GM21786 (cell line): Measurements from ENCODE around the gene HIBADH.

ENCODE experiments used
- ATAC-seq: cut with Tn5 transposase; IDR thresholded peaks from one replicate; pipeline ENCODE4 v1.9.1; 2021; ENCODE audit not compliant: unreplicated experiment

Gene HIBADH

DNA sequence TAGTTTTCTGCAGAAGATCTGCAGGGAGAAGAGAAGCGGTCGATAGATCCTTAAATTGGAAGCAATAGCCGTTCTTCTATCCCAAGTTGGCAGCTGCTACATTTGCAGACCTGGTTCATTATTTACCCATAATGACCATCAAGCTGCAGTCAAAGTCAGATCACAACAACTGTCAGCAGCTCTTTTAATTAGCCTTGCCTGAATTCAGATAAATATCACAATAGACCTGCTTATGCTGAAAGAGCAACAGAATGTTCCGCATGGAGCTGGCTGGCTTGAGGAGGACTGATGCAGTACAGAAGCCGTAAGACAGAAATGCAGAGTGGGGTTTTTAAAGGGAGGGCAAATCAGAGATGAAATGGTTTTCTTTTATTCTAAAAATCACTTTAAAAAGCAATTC, 109.4 kb downstream of the HIBADH start:
- ATAC-seq, result no peak

- ATAC-seq, result no peak
Observed at GRCh38 chr7:27551803-27552400, 110.8 kb downstream of the HIBADH start.

GRCh38 chr7:27549606-27550005, 113.1 kb downstream of the HIBADH start:
- ATAC-seq, result no peak

DNA sequence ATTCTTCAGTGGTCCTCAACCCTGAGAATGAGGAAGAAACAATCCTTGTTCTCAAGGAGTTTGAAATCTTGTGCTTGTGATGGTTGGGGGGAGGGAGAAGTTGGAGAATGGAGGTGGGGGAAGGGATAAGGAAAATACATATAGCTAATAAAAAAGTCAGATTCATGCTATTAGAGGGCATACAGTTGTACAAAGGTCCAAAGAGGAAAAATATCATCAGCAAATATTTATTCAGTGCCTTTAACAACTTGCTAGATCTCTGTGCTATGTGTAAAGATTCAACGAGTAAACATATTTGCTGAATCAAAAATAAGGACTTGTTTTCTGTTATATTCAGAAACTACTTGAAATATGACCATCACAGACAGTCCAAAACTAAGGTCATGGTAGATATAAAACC, 114.4 kb downstream of the HIBADH start:
- no peak for ATAC-seq

DNA sequence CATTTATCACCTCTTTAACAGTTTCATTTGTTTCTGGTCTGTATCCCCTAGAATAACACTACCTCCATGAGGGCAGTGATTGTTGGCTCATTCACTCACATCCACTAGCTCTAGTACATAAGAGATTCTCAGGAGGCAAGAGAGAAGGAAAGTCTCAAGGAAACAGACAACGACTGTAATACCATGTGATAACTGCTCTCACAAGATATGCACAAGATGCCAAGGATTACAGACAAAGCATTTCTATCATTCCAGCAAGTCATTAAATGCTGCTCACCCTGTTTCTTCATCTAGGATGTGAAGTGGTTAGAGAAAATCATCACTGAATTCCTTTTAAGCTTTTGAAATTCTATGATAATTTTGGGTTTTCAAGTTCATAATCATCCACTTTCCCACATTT, 115.3 kb downstream of the HIBADH start:
- ATAC-seq, result no peak

DNA sequence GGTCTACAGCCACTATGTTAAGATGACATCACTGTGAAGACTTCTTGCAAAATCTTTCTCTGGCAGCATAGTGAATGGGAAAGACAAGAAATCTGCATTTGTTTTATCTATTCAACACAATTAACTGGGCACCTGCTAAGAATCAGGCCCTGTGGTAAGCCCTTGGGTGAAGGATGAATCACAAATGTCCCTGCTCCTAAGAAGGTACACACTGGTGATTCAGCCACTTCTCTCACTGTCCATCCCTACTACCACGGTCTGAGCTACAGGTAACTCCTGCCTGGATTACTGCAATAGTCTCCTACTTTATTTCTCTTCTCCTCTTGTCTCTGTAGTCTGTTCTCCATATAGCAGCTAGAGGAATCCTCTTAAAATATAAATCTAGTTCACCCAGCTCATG, 116.1 kb downstream of the HIBADH start:
- ATAC-seq, result no peak

DNA sequence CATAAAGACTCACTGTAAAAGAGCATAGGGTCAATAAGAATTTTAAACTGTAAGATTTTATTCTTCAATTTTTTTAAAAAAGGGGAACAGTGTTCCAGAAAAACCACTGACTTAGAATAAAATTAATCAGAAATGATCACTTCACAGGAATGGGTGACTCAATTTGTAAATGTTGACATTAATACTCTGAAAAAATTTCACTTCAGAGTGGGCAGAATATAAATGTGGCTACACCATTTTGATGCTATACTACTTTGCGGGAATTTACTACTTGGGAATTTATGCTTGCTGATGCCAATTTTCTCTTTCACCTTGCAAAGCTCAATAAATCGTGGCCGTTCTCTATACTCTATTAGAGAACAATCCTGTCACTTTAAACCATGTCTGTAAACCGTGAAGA, 126.9 kb downstream of the HIBADH start:
- ATAC-seq, result no peak

GRCh38 chr7:27533652-27534081, 129.0 kb downstream of the HIBADH start:
- no peak for ATAC-seq

GRCh38 chr7:27532314-27532713, 130.4 kb downstream of the HIBADH start:
- no peak for ATAC-seq

DNA sequence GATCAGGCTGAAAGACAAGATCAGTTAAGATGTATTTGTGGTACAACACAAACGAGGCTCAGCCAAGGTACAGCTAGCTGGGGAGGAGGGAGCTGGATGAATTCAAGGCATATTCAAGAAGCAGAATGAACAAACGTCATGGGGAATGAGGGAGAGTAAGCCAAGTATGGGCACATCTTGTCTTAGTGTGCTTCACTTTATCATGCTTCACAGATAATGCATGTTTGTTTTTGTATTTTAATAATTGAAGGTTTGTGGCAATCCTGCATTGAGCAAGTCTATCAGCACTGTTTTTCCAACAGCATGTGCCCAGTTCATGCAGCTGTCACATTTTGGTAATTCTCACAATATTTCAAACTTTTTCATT, 135.4 kb downstream of the HIBADH start:
- no peak for ATAC-seq

DNA sequence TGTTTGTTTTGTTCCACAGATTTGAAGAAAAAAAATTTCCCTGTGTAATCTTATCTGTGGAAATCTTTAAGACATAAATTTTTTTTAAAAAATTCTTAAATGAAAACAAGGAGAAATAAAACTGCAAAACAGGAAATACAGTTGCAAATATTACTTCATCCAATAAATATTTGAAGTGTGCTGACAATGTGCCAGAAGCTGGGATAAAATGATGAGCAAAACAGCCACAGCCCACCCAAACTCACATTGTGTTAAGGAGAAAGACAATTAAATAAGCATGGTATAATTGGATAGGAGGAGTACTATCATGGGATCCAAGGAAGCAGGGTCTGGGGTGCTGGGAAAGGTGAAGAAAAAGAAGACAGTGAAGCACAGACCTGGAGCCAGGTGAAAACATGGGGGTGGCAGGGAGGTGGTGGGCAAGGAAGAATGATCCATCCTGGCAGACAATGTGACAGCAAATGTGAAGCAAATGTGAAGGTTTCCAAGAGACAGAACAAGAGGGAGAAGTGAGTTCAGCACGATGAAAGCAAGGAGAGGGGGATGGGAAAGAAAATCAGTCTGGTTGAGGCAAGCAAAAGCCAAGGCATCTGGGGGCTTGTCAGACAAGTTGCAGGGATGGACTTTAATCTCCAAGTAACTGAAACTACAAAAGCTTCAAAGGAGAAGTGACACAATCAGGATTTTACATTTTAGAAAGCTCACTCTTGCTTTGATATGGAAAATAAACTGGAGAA, 135.9 kb downstream of the HIBADH start:
- no peak for ATAC-seq

DNA sequence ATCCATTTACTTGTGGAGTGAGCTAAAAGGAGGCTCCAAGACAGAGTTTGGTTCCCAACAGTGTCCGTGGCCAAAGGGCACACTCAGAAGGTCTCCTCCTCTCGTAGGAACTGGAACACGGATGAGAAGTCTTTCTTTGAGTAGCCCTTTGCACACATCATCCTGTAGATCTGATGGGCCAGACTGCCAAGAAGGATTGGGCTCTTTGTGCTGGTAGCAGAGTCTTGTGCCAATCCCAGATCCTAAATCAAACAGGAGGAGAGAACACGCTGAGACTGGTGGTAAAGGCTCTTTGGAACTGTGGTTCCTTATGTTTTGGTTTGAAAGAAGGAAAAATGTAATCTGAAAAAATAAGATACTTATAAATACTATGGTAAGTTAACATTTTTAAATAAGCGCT, 136.6 kb downstream of the HIBADH start:
- no peak for ATAC-seq

GRCh38 chr7:27523321-27523720, 139.4 kb downstream of the HIBADH start:
- ATAC-seq, result no peak

GRCh38 chr7:27522566-27522965, 140.1 kb downstream of the HIBADH start:
- no peak for ATAC-seq

- ATAC-seq, result no peak
Observed at GRCh38 chr7:27520815-27521790, 141.6 kb downstream of the HIBADH start.

DNA sequence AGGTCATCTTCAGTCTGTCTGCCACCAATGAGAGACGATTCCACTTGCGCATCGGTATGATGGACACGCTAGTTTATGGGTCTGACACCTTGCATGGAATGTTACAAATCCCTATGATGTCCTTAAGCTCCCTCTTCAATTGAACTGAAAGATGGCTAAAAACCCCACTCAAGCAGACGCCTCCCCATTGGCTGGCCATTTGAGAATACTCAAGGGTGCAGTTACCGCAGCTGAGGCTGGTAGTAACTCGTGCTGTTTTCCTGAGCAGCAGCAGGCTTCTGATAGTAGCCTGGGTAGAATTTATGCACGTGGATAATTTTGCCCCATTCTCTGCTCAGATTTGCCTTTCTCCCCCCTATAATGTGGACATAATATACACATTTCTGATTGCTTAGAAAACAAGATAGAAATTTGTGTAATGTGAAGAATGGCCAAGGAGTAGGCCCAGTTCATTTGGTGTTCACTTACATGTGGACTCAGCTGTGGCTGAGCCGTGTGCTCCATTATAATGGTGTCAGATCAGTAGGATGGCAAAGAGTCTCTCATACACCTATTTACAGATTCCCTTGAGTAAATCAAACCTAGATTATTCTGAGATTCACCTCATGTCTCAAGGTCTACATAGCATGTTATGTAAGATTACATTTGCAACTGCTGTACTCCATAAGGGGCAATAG, 142.8 kb downstream of the HIBADH start:
- no peak for ATAC-seq

DNA sequence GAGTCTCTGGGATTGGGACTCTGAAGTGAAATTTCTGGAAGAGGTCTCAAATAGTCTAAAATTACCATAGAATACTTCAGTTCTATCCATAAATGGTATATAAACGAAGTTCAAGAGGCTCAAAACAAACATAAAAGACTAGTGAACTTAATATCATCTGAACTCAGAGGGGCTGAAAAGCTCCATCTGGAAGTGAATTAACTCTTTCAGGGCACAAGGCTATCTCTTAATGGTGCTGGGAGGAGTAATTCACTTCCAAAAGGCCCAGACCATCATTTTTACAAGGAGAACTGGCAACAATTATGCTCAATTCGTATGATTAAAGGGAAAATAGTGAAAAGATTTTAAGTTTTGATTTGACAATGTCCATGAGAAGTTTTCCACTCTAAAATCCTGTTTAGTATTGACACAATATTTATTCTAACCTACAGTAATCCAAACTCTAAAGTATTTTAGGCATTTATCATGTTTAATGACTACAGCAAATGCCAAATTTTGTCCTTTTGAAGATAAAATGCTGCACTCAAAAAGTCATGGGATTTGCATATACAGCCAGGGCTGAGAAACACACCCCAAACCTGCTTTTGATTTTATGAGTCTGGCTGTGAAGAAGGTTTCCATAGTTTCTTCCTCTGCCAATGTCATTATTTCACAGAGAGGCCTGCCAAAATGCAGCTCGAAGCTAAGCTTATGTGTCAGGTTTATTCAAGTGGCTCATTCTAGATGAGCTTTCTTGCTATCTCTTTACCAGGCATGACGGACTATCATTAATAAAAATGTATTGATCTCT, 143.9 kb downstream of the HIBADH start:
- ATAC-seq, result no peak

- ATAC-seq, result no peak
Observed at GRCh38 chr7:27516421-27516820, 146.3 kb downstream of the HIBADH start.

GRCh38 chr7:27515933-27516332, 146.8 kb downstream of the HIBADH start:
- ATAC-seq, result no peak

DNA sequence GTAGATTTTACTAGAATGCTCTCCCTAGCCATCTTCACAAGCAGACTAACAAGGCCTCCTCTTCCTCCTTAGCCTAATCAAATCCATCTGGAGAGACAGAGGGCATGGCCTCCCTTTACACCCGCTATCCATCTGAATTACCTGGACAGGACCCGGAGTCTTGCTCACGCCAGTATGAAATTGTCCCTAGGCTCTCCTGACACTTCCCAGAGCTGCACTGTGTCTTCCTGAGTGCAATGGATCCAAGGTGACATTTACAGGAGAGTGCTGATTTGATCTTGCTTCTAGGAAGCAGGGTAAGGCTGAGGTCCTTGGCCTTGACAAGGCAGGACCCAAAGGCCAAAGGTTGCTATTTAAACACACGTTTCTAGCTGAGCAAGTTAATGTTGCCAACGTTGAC, 147.8 kb downstream of the HIBADH start:
- no peak for ATAC-seq
